ENCODE data around the gene INO80E. TPM values are rescaled to one million over a fixed set of nuclear protein-coding genes. Genes with fewer than 3 reads are reported as not detected.

Gene INO80E
- total and polyA plus RNA-seq, 3 experiments from 2014 or later: 6.5 to 123 (median 121) TPM

DNA sequence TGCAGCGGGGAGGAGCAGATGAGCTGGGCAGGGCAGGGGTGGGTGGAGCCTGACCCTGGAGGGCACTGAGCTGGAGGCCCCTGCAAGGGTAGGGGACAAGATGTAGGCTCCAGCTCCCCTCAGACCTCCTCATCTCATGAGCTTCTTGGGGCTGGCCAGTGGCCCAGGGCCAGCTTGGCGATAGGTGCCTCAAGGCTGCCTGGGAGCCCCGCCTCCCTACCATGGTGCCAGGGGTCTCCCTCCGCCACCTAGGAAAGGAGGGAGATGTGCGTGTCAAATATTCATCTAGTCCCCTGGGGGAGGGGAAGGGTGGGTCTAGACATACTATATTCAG, 4.5 kb upstream of the INO80E start:
- no peak for DNase-seq
- H3K9me3 Mint-ChIP-seq: no peaks in the 10 kb centered on the region
- CTCF ChIA-PET: no interaction called here
- Histone ChIP-seq H3K4me3 (ENCODE audit: low read length) (no peak overlapping the region), H3K9me3 (ENCODE audit: low read length) (no peaks in the 10 kb centered on the region), H3K27me3 (ENCODE audit: insufficient read depth, low read length, poor library complexity, severe bottlenecking) (no peaks in the 10 kb centered on the region), H3K36me3 (ENCODE audit: insufficient read depth, low read length) (peaks cover 6% of the 10 kb centered on the region), H3K27ac (ENCODE audit: low read depth, low read length) (no peak overlapping the region), H3K4me1 (ENCODE audit: insufficient read depth, low read length) (peaks cover 12% of the 10 kb centered on the region)
- H3K27me3 Mint-ChIP-seq: no peaks in the 10 kb centered on the region
- peaks cover 6 to 74% (median 13%) of the 10 kb centered on the region in 3 donors for H3K36me3 Mint-ChIP-seq
- peaks cover 17 to 27% (median 18%) of the 10 kb centered on the region in 3 donors for H3K4me1 Mint-ChIP-seq
- POLR2A ChIA-PET: no interaction called here
- no peak overlapping the region for H3K27ac Mint-ChIP-seq
- no peak overlapping the region for H3K4me3 Mint-ChIP-seq

DNA sequence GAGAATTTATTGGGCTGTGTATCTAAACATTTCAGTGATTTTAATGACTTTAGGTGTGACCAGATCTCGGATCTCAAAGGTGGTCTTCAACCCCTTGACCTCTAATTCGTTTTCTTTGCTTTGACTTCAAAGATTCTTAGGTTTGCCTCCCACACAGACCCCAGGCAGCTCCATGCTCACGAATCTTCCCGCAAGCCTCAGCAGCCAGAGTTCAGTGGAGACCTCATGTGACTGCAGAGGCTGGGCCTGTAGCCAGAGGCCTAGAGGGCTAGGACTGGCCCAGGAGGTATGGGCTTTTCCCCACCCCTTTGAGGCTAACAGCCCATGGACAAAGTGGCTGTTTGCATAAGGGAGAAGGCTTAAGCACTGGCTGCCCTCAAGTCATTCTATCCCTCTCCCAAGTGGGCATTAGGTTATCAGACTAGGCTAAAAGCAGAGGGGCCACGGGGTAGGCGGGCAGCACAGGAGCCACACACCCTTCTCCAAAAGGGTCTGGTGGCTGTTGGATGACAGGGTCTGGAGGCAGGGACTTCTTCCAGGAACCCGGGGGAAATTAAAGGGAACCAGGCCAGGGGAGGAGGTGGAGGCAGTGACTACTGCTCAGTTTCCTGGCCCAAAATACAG, 3.6 kb upstream of the INO80E start:
- peak overlapping the region in 3 of 7 donors; percentile 41 to 67 (median 57) for H3K4me3 Mint-ChIP-seq
- H3K27me3 ChIP-seq (ENCODE audit: insufficient read depth, low read length, poor library complexity, severe bottlenecking): no peaks in the 10 kb centered on the region
- H3K36me3 Mint-ChIP-seq: peaks cover 6 to 77% (median 10%) of the 10 kb centered on the region in 3 donors
- POLR2A ChIA-PET: interaction anchor here (1.1 kb wide), 1 partner anchor 19 kb away, joined by 3 read pairs; the partner anchor contains the start of gene TAOK2
- peaks cover 23 to 34% (median 25%) of the 10 kb centered on the region in 3 donors for H3K4me1 Mint-ChIP-seq
- H3K4me1 ChIP-seq (ENCODE audit: insufficient read depth, low read length): peaks cover 19% of the 10 kb centered on the region
- no peak for DNase-seq
- no peaks in the 10 kb centered on the region for H3K9me3 Mint-ChIP-seq
- CTCF ChIA-PET: interaction anchor here (0.9 kb wide), 1 partner anchor 19 kb away, joined by 3 read pairs; the partner anchor contains the start of gene TAOK2
- peaks cover 6% of the 10 kb centered on the region for H3K36me3 ChIP-seq (ENCODE audit: insufficient read depth, low read length)
- H3K27ac ChIP-seq (ENCODE audit: low read depth, low read length): no peak overlapping the region
- H3K9me3 ChIP-seq (ENCODE audit: low read length): no peaks in the 10 kb centered on the region
- H3K4me3 ChIP-seq (ENCODE audit: low read length): no peak overlapping the region
- peak overlapping the region in 2 of 8 donors; percentile 49 to 67 for H3K27ac Mint-ChIP-seq
- no peaks in the 10 kb centered on the region for H3K27me3 Mint-ChIP-seq

DNA sequence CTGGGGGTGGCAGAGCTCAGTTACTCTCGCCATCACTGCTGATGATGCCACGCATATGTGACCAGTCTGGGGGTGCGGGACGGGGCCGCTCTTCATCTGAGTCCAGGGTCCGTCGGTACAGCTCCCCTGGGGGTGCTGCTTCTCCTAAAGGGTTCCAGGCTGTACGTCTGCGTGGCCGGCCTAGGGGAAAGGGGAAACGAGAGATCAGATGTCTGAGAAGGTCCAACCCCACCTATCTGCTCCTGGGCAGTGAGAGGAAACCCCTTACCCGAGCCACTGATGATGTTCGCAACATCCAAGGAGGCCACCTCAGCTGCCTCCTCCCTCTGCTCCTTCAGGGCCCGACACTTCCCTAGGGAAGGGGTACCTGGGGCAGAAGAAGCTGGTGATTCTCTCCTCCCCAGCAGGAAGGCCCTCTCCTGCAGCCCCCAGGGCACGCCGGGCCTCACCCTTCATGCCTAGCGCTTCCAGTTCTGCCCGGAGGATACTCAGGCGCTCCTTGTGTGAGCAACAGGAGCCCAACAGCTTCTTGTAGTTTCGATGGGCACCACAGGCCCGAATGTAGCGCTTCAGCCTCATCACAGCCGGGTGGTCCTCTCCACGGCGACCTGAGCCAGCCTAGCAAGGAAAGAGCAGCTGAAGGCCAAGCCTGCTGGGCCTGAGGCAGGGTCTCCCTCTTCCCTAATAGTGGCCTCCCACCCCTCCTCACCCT, 2.7 kb upstream of the INO80E start:
- H3K36me3 Mint-ChIP-seq: peaks cover 6 to 76% (median 10%) of the 10 kb centered on the region in 3 donors
- H3K27me3 ChIP-seq (ENCODE audit: insufficient read depth, low read length, poor library complexity, severe bottlenecking): no peaks in the 10 kb centered on the region
- no peaks in the 10 kb centered on the region for H3K27me3 Mint-ChIP-seq
- H3K36me3 ChIP-seq (ENCODE audit: insufficient read depth, low read length): peaks cover 6% of the 10 kb centered on the region
- H3K4me1 Mint-ChIP-seq: peaks cover 25 to 42% (median 32%) of the 10 kb centered on the region in 3 donors
- no peak overlapping the region for H3K4me3 ChIP-seq (ENCODE audit: low read length)
- peak overlapping the region in 2 of 8 donors; percentile 90 to 99 for H3K27ac Mint-ChIP-seq
- no peak overlapping the region for H3K27ac ChIP-seq (ENCODE audit: low read depth, low read length)
- CTCF ChIA-PET: interaction anchor here (0.8 to 0.9 kb wide), 2 partner anchors 20 to 39 kb away, joined by 3 read pairs; partner anchors contain the start of gene TAOK2
- no peaks in the 10 kb centered on the region for H3K9me3 ChIP-seq (ENCODE audit: low read length)
- POLR2A ChIA-PET: interaction anchor here (1.0 to 1.2 kb wide), 3 partner anchors 13 to 68 kb away, joined by 3 read pairs; partner anchors contain the start of gene TAOK2
- H3K4me1 ChIP-seq (ENCODE audit: insufficient read depth, low read length): peaks cover 19% of the 10 kb centered on the region
- no peaks in the 10 kb centered on the region for H3K9me3 Mint-ChIP-seq
- no peak for DNase-seq
- peak overlapping the region in 4 of 7 donors; percentile 62 to 99 (median 96) for H3K4me3 Mint-ChIP-seq

DNA sequence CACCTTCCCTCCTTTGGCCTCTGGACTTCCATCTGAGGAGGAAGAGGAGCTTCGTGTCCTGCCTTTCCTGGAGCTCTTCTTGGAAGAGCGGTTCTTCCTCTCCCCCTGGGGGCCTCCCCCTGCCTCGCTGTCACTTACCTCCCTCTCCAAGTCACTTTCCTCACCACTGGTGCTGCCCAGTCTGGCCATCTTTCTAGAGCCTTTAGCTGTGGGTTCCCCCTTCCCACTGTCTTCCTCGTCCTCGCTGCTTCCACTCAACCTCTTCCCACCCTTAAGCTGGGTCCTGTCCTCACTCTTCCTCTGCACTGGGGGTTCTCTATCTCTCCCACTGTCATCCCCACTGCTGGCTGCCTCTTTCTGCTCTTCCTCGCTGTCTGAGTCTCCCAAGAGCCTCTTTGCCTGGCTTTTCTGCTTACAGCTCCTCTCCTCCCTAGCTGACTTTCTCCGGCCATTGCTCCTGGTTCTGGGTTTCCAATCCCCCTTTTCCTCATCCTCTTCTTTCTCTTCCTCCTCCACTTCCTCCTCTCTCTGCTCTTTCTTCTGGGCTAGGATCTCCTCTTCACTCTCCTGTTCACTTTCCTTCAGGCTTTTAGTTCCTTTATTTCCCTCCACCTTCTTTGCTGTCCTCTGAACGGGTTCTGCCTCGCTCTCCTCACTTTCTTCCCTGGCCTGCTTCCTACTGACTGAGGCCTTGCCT, 2.0 kb upstream of the INO80E start:
- ChIA-PET POLR2A (interaction anchor here (1.0 to 3.8 kb wide), 5 partner anchors 13 to 178 kb away, joined by 3 to 14 read pairs (median 4); partner anchors contain the start of genes PAGR1, TAOK2 and TMEM219), CTCF (interaction anchor here (0.8 kb wide), 1 partner anchor 38 kb away, joined by 3 read pairs; no protein-coding TSS in a partner anchor)
- Mint-ChIP-seq H3K27me3 (no peaks in the 10 kb centered on the region), H3K9me3 (no peaks in the 10 kb centered on the region), H3K4me1 (peaks cover 26 to 46% (median 37%) of the 10 kb centered on the region in 3 donors), H3K4me3 (peak overlapping the region; percentile 53 to 99 (median 70)), H3K27ac (peak overlapping the region; percentile 14 to 99 (median 88)), H3K36me3 (peaks cover 4 to 74% (median 9%) of the 10 kb centered on the region in 3 donors)
- Histone ChIP-seq H3K4me1 (ENCODE audit: insufficient read depth, low read length) (peaks cover 19% of the 10 kb centered on the region), H3K9me3 (ENCODE audit: low read length) (no peaks in the 10 kb centered on the region), H3K27ac (ENCODE audit: low read depth, low read length) (no peak overlapping the region), H3K27me3 (ENCODE audit: insufficient read depth, low read length, poor library complexity, severe bottlenecking) (no peaks in the 10 kb centered on the region), H3K36me3 (ENCODE audit: insufficient read depth, low read length) (peaks cover 6% of the 10 kb centered on the region), H3K4me3 (ENCODE audit: low read length) (no peak overlapping the region)
- DNase-seq: no peak

DNA sequence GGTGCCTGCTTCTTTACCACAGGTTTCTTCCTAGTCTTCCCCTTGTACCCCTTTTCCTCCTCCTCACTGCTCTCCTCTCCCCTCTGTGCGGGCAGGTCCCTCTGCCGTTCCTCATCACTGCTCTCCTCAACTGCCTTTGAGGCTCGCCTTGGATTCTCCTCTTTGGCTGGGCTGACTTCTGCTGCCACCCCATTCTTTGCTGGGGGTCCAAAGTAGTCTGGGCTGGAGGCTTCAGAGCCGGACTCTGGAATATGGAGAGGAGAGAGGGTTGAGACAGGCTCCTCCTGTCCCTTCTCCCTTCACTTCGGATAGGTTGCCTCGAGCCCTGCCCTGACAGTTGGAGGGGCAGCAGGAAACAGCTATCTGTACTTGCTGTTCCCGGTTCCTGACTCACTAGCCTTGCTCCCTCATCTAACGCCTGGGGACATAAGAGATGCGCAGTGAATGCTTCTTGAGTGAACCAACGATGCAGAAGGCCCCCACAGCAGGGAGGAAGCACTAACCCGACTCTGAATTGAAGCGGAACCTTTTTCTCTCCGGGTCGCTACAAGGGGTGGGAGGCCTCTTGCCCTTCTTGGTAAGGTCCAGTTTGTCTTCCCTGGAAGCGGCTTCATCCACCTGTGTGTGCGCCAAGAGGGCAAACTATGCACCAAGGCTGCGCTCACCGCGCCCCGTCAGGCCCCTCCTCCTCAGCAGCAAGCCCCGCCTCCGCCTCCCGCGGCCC, 1.3 kb upstream of the INO80E start:
- ChIA-PET CTCF (interaction anchor here (0.8 to 1.9 kb wide), 3 partner anchors 14 to 131 kb away, joined by 3 to 4 read pairs (median 4); partner anchors contain the start of genes CDIPT and TAOK2), POLR2A (interaction anchor here (0.6 to 3.8 kb wide), 5 partner anchors 9 to 236 kb away, joined by 3 to 14 read pairs (median 4); partner anchors contain the start of genes PAGR1, TAOK2 and TMEM219)
- Mint-ChIP-seq H3K9me3 (no peaks in the 10 kb centered on the region), H3K4me1 (peaks cover 29 to 54% (median 44%) of the 10 kb centered on the region in 3 donors), H3K36me3 (peaks cover 0 to 74% (median 8%) of the 10 kb centered on the region in 3 donors), H3K27me3 (no peaks in the 10 kb centered on the region), H3K4me3 (peak overlapping the region; percentile 95 to 99 (median 96)), H3K27ac (peak overlapping the region; percentile 96 to 99 (median 98))
- Histone ChIP-seq H3K27ac (ENCODE audit: low read depth, low read length) (peak overlapping the region; percentile 95), H3K36me3 (ENCODE audit: insufficient read depth, low read length) (peaks cover 6% of the 10 kb centered on the region), H3K9me3 (ENCODE audit: low read length) (no peaks in the 10 kb centered on the region), H3K4me3 (ENCODE audit: low read length) (peak overlapping the region; percentile 83), H3K4me1 (ENCODE audit: insufficient read depth, low read length) (peaks cover 19% of the 10 kb centered on the region), H3K27me3 (ENCODE audit: insufficient read depth, low read length, poor library complexity, severe bottlenecking) (no peaks in the 10 kb centered on the region)
- peak in 2 of 5 donors; percentile 58 to 62 for DNase-seq

DNA sequence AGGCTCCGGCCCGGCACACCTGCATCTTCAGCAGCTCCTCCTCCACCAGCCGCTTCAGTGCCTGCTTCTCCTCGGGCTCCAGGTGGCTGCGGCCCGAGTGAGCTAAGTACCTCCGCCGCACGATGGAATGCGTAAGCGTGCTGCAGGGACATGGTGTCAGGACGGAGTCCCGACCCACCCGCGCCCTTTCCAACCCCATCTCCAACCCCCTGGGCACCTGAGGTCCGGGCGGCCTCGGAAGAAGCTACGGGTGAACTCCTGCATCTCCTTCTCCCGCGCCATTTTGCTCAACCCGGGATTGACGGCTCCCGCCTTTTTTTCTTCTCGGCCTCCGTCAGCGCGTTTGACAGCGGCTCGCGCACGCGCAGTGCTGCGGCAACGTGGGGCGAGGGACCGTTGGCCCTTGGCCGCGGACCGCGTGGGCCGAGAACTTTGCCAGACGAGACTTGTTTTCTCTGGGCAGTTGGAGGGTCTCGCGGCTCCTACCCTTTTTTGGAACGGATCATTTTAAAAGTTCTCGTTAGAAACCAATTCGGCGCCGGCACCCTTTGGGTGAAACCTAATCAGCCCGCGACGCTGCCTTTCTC, 624 bp upstream of the INO80E start, which contains the start of gene HIRIP3:
TSS of gene HIRIP3 (minus strand) at position 294 of the 587 bp plus-strand sequence. CDS start at position 282, 12 bp downstream.
- Histone ChIP-seq H3K36me3 (ENCODE audit: insufficient read depth, low read length) (peaks cover 4% of the 10 kb centered on the region), H3K4me1 (ENCODE audit: insufficient read depth, low read length) (peaks cover 19% of the 10 kb centered on the region), H3K27ac (ENCODE audit: low read depth, low read length) (peak within 1 kb of the TSS; percentile 95), H3K4me3 (ENCODE audit: low read length) (peak within 1 kb of the TSS; percentile 83), H3K9me3 (ENCODE audit: low read length) (no peaks in the 10 kb centered on the region), H3K27me3 (ENCODE audit: insufficient read depth, low read length, poor library complexity, severe bottlenecking) (no peaks in the 10 kb centered on the region)
- Mint-ChIP-seq H3K4me1 (peaks cover 30 to 55% (median 46%) of the 10 kb centered on the region in 3 donors), H3K36me3 (peaks cover 0 to 72% (median 8%) of the 10 kb centered on the region in 3 donors), H3K4me3 (peak within 1 kb of the TSS; percentile 95 to 99 (median 96)), H3K27ac (peak within 1 kb of the TSS; percentile 96 to 99 (median 98)), H3K27me3 (no peaks in the 10 kb centered on the region), H3K9me3 (no peaks in the 10 kb centered on the region)
- POLR2A ChIA-PET: interaction anchor here (0.6 to 3.8 kb wide), 7 partner anchors 9 to 347 kb away, joined by 3 to 14 read pairs (median 3); partner anchors contain the start of genes PAGR1, TAOK2 and TMEM219
- peak; percentile 84 to 91 (median 84) for DNase-seq
- CTCF ChIA-PET: interaction anchor here (0.8 to 1.9 kb wide), 4 partner anchors 14 to 147 kb away, joined by 3 to 4 read pairs (median 4); partner anchors contain the start of genes CDIPT and TAOK2

Measured in CD8-positive, alpha-beta memory T cell (primary cell).